ENCODE data around the gene BBS7. TPM values are rescaled to one million over a fixed set of nuclear protein-coding genes. Genes with fewer than 3 reads are reported as not detected.

Gene BBS7
- total and polyA plus RNA-seq, 2 donors: 13.0 to 29.2 TPM

DNA sequence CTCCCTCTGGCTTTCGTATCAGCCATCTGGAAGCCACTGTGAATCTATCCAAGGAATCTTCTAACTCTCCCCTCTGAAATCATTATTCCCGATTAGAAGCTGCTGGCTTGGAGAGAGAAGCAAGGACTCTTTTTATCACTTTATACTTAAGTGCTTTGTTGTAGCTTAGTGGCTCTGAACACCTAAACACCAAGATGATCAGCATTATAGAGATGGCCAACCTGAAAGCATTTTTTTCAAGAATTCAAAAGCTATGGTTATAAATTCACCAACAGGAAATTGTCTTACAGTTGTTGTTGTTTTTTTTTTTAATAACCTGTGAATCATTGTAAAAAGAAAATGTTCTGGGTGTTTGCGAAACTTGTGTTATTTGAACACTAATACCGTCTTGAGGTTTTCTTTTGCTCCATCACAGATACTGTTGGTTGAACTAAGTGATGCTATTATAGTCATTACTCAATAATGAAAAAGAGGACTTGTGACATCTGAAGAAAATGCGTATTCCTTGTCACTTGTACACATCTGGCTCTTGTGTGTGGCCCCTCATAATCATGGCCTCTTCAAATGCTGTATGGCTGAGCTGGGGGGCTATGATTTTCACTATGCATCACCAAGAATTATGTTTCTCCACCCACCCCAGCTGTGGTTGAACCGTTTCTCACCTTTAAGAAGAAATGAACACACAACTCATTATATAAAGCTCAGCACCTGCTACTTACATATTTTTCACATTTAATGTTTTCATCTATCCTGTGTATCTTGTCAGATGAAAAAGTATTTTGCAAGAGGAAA is 93.5 kb downstream of the BBS7 start:
- DNase-seq (ENCODE audit: extremely low spot score): no peak
- Histone ChIP-seq H3K27ac (ENCODE audit: low read depth) (no peak overlapping the region), H3K4me3 (ENCODE audit: low read depth, low read length) (no peak overlapping the region), H3K36me3 (ENCODE audit: insufficient read depth) (no peaks in the 10 kb centered on the region), H3K4me1 (ENCODE audit: insufficient read depth) (no peaks in the 10 kb centered on the region)
- 80% methylated on average over 6 of the region's 6 CpGs for WGBS

Other genes starting within 250 kb of the BBS7 start
- 314 TPM for gene ANXA5, start 173.5 kb downstream of the BBS7 start, total RNA-seq
- gene ANXA5, start 173.5 kb downstream of the BBS7 start, polyA plus RNA-seq: 248 TPM
- gene SMIM43, start 105.3 kb downstream of the BBS7 start, total RNA-seq: 0.21 TPM
- gene SMIM43, start 105.3 kb downstream of the BBS7 start, polyA plus RNA-seq: 0.25 TPM
- 30.1 TPM for gene EXOSC9, start 69.2 kb downstream of the BBS7 start, total RNA-seq
- gene EXOSC9, start 69.2 kb downstream of the BBS7 start, polyA plus RNA-seq: 20.3 TPM
- gene CCNA2, start 46.6 kb downstream of the BBS7 start, total RNA-seq: 34.3 TPM
- 0.94 TPM for gene CCNA2, start 46.6 kb downstream of the BBS7 start, polyA plus RNA-seq
- gene TRPC3, start 81.6 kb upstream of the BBS7 start, total RNA-seq: 10.0 TPM
- gene TRPC3, start 81.6 kb upstream of the BBS7 start, polyA plus RNA-seq: 3.3 TPM

Measured in urinary bladder (tissue), 4 donors.